ENCODE results near the gene SPDYC. TPM values are rescaled to one million over a fixed set of nuclear protein-coding genes. Genes with fewer than 3 reads are reported as not detected.

The SPDYC gene
- total and polyA plus RNA-seq, 2 of the 13 experiments (the other 11 are each of a cell fraction or from before 2014, with no cell fraction given) = 0.15 to 0.33 TPM

- no peak for TF ChIP-seq ZNF660 (CRISPR knock-in tag; IDR thresholded peaks at IDR 0.05; ENCODE audit: borderline replicate concordance, low read depth)
- TF ChIP-seq CCAR2 (optimal IDR thresholded peaks at IDR 0.05; ENCODE audit: low read depth, low read length) = no peak
- no peak for TF ChIP-seq SP140L (CRISPR knock-in tag; IDR thresholded peaks at IDR 0.05; ENCODE audit: borderline replicate concordance)
- TF ChIP-seq ZNF496 (CRISPR knock-in tag; IDR thresholded peaks at IDR 0.05; ENCODE audit: insufficient replicate concordance) = no peak
- TF ChIP-seq ZNF749 (CRISPR knock-in tag; IDR thresholded peaks at IDR 0.05; ENCODE audit: borderline replicate concordance) = 0 out of 2 replicates have a peak, but pooled peaks have one; percentile 38
- peak; percentile 53; the same call in 1 of the 2 replicates for TF ChIP-seq TFDP2 (CRISPR knock-in tag; IDR thresholded peaks at IDR 0.05)
- TF ChIP-seq IKZF5 (CRISPR knock-in tag; IDR thresholded peaks at IDR 0.05) = peak; percentile 52
- TF ChIP-seq ZNF547 (CRISPR knock-in tag; IDR thresholded peaks at IDR 0.05) = peak; percentile 76
- TF ChIP-seq PAX8 (CRISPR knock-in tag; IDR thresholded peaks at IDR 0.05; ENCODE audit: borderline replicate concordance) = peak; percentile 88; the same call in 1 of the 2 replicates
- TF ChIP-seq TCF7 (IDR thresholded peaks at IDR 0.05; ENCODE audit: low read depth) = no peak
- TF ChIP-seq ZNF574 (CRISPR knock-in tag; IDR thresholded peaks at IDR 0.05) = peak; percentile 82
- TF ChIP-seq MYNN (CRISPR knock-in tag; IDR thresholded peaks at IDR 0.05; ENCODE audit: low read depth) = no peak
- peak; percentile 40 for TF ChIP-seq UBTF (CRISPR knock-in tag; IDR thresholded peaks at IDR 0.05)
- TF ChIP-seq ZMAT5 (CRISPR knock-in tag; IDR thresholded peaks at IDR 0.05; ENCODE audit: borderline replicate concordance, low read depth) = no peak
- TF ChIP-seq ZNF451 (CRISPR knock-in tag; IDR thresholded peaks at IDR 0.05) = no peak
- TF ChIP-seq GMEB2 (CRISPR knock-in tag; IDR thresholded peaks at IDR 0.05; ENCODE audit: low read depth) = peak; percentile 82
- TF ChIP-seq MYC (CRISPR knock-in tag; IDR thresholded peaks at IDR 0.05; ENCODE audit: borderline replicate concordance) = peak; percentile 82; the same call in 1 of the 2 replicates
- peak; percentile 73; the same call in 1 of the 2 replicates for TF ChIP-seq IRF2 (CRISPR knock-in tag; IDR thresholded peaks at IDR 0.05)
- TF ChIP-seq AGO1 (IDR thresholded peaks at IDR 0.05; ENCODE audit: low read depth, low read length, poor library complexity, severe bottlenecking) = no peak
Observed at GRCh38 chr11:65134240-65134951, 35.6 kb upstream of the SPDYC start, which contains the start of gene SYVN1 (continued).

Data from HepG2 (cell line).